H1 (cell line): Measurements from ENCODE around the gene PDP2. TPM values are rescaled to one million over a fixed set of nuclear protein-coding genes. Genes with fewer than 3 reads are reported as not detected.
"Not testable (repeated sequence)": the region's sequence is repeated elsewhere in the genome, so short reads cannot be mapped to it uniquely, and the experiment has no call there.

Experiments used
- CTCF ChIA-PET: fragments of 300-600 bp; sonication (Branson Sonifier 250); formaldehyde crosslinking; loops from one replicate; lab custom pipeline; 2021; ENCODE audit not compliant: partially characterized antibody; lab: Charles Lee
- POLR2A ChIA-PET: fragments of 300-600 bp; sonication (Branson Sonifier 250); formaldehyde crosslinking; loops from one replicate; lab custom pipeline; 2021; ENCODE audit warnings: inconsistent platforms; ENCODE audit not compliant: partially characterized antibody; lab: Charles Lee
- DNase-seq, 2 experiments: peaks; one replicate each; pipeline versions ENCODE4 v3.0.0 to v3.0.0-alpha.2; 2010 to 2022; ENCODE audit warnings: low spot score in 2 of 2, low read depth in 1 of 2, mixed read lengths in 1 of 2
- FAIRE-seq: peaks from 2 replicates; lab custom pipeline; 2011; peaks lifted over from hg19 to GRCh38; lab: Jason Lieb, UNC
- H2AFZ ChIP-seq: 2 replicates; pipeline ENCODE4 v1.8.1; 2012; ENCODE audit warnings: low read length, inconsistent platforms
- H2AK5ac ChIP-seq: 2 replicates; pipeline ENCODE4 v1.6.1; 2013; ENCODE audit warnings: low read depth, low read length
- H2BK120ac ChIP-seq: replicated peaks from 2 replicates; pipeline ENCODE3; 2013; ENCODE audit warnings: low read depth, low read length, inconsistent platforms
- H2BK12ac ChIP-seq: 2 replicates; pipeline ENCODE4 v1.6.1; 2013; ENCODE audit warnings: low read depth, low read length
- H2BK15ac ChIP-seq: 2 replicates; pipeline ENCODE4 v1.6.1; 2013; ENCODE audit warnings: low read length
- H2BK20ac ChIP-seq: 2 replicates; pipeline ENCODE4 v1.6.1; 2013; ENCODE audit warnings: low read length
- H2BK5ac ChIP-seq: 2 replicates; pipeline ENCODE4 v1.6.1; 2013; ENCODE audit warnings: low read depth, low read length
- H3K14ac ChIP-seq: 2 replicates; pipeline ENCODE4 v1.6.1; 2013; ENCODE audit warnings: inconsistent platforms; ENCODE audit not compliant: insufficient read length
- H3K18ac ChIP-seq: 2 replicates; pipeline ENCODE4 v1.6.1; 2013; ENCODE audit warnings: low read length; ENCODE audit errors: extremely low read depth
- H3K23ac ChIP-seq: 2 replicates; pipeline ENCODE4 v1.6.1; 2013; ENCODE audit warnings: inconsistent platforms; ENCODE audit not compliant: insufficient read length
- H3K23me2 ChIP-seq: 2 replicates; pipeline ENCODE4 v1.6.1; 2013; ENCODE audit warnings: low read depth, low read length
- H3K27ac ChIP-seq: 2 replicates; pipeline ENCODE4 v1.6.1; 2011; ENCODE audit warnings: low read depth, low read length, inconsistent platforms
- H3K27me3 ChIP-seq, 4 experiments: replicated peaks in 1 of 4; 1 replicate in 1 of 4; 2 replicates in 3 of 4; pipeline versions ENCODE4 v1.6.1 to v1.8.1; 2011 to 2013; ENCODE audit warnings: low read length in 3 of 4, mild to moderate bottlenecking in 3 of 4, inconsistent platforms in 2 of 4, mixed read lengths in 2 of 4, moderate library complexity in 1 of 4; ENCODE audit not compliant: control insufficient read depth in 3 of 4, insufficient read depth in 3 of 4; ENCODE audit errors: extremely low read depth in 1 of 4
- H3K36me3 ChIP-seq, 4 experiments: 2 replicates each; pipeline versions ENCODE4 v1.6.1 to v1.8.1; 2011 to 2013; ENCODE audit warnings: mild to moderate bottlenecking in 4 of 4, low read length in 3 of 4, moderate library complexity in 2 of 4, control low read depth in 1 of 4, inconsistent platforms in 1 of 4; ENCODE audit not compliant: insufficient read depth in 4 of 4, control insufficient read depth in 2 of 4
- H3K4ac ChIP-seq: replicated peaks from 2 replicates; pipeline ENCODE3; 2013; ENCODE audit warnings: low read length, low read depth, mixed read lengths, inconsistent platforms; ENCODE audit not compliant: insufficient read length
- H3K4me1 ChIP-seq, 4 experiments: replicated peaks in 1 of 4; 1 replicate in 1 of 4; 2 replicates in 3 of 4; pipeline versions ENCODE4 v1.6.1 to v1.8.1; 2011 to 2013; ENCODE audit warnings: low read length in 3 of 4, inconsistent platforms in 2 of 4, mixed read lengths in 1 of 4; ENCODE audit not compliant: insufficient read depth in 4 of 4, control insufficient read depth in 3 of 4
- H3K4me2 ChIP-seq, 2 experiments: 2 replicates each; pipeline versions ENCODE4 v1.6.1 to v1.8.1; 2011 to 2013; ENCODE audit warnings: low read depth in 2 of 2, low read length in 2 of 2, control low read depth in 1 of 2, inconsistent platforms in 1 of 2, mild to moderate bottlenecking in 1 of 2; ENCODE audit not compliant: insufficient read depth in 1 of 2
- H3K4me3 ChIP-seq, 4 experiments: fragments of 200-600, 300-600 bp in 1 of 4; sonication (generic), shearing (Covaris generic), sonication (Bioruptor Twin) in 1 of 4; 2 replicates each; pipeline versions ENCODE4 v1.5.1 to v1.8.1; 2011 to 2016; ENCODE audit warnings: low read length in 4 of 4, low read depth in 3 of 4, control low read depth in 2 of 4, inconsistent platforms in 2 of 4, mild to moderate bottlenecking in 2 of 4, mixed read lengths in 1 of 4, moderate library complexity in 1 of 4; ENCODE audit not compliant: insufficient read depth in 2 of 4; ENCODE audit errors: extremely low read depth in 1 of 4
- H3K56ac ChIP-seq: replicated peaks from 2 replicates; pipeline ENCODE3; 2013; ENCODE audit warnings: low read depth, mild to moderate bottlenecking, mixed read lengths, low read length, inconsistent platforms; ENCODE audit not compliant: insufficient read length
- H3K79me1 ChIP-seq: 2 replicates; pipeline ENCODE4 v1.6.1; 2013; ENCODE audit warnings: low read depth, low read length, control low read depth
- H3K79me2 ChIP-seq, 2 experiments: 2 replicates each; pipeline versions ENCODE4 v1.6.1 to v1.8.1; 2012 to 2013; ENCODE audit warnings: low read length in 2 of 2, mild to moderate bottlenecking in 2 of 2, inconsistent platforms in 1 of 2; ENCODE audit not compliant: insufficient read depth in 2 of 2, control insufficient read depth in 1 of 2
- H3K9ac ChIP-seq, 4 experiments: replicated peaks in 1 of 4; 1 replicate in 1 of 4; 2 replicates in 3 of 4; pipeline versions ENCODE4 v1.6.1 to v1.8.1; 2011 to 2013; ENCODE audit warnings: low read depth in 3 of 4, low read length in 3 of 4, control low read depth in 2 of 4, mild to moderate bottlenecking in 2 of 4, moderate library complexity in 2 of 4, inconsistent platforms in 1 of 4; ENCODE audit errors: extremely low read depth in 1 of 4
- H3K9me3 ChIP-seq, 2 experiments: 2 replicates each; pipeline versions ENCODE4 v1.6.1 to v1.8.1; 2012 to 2013; ENCODE audit warnings: mild to moderate bottlenecking in 2 of 2, moderate library complexity in 2 of 2, control low read depth in 1 of 2, inconsistent platforms in 1 of 2, low read depth in 1 of 2, low read length in 1 of 2, mixed read lengths in 1 of 2; ENCODE audit not compliant: insufficient read depth in 2 of 2
- H4K20me1 ChIP-seq, 2 experiments: replicated peaks in 1 of 2; 2 replicates each; pipeline versions ENCODE3 to v1.8.1; 2011 to 2013; ENCODE audit warnings: inconsistent platforms in 2 of 2, low read length in 2 of 2, mild to moderate bottlenecking in 1 of 2; ENCODE audit not compliant: insufficient read depth in 2 of 2, control insufficient read depth in 1 of 2
- H4K5ac ChIP-seq: 2 replicates; pipeline ENCODE4 v1.6.1; 2013; ENCODE audit warnings: low read length, low read depth, mixed read lengths, inconsistent platforms; ENCODE audit not compliant: insufficient read length
- H4K8ac ChIP-seq: 2 replicates; pipeline ENCODE4 v1.8.0; 2013; ENCODE audit warnings: mild to moderate bottlenecking, moderate library complexity, low read length, inconsistent platforms; ENCODE audit not compliant: insufficient read depth; ENCODE audit errors: extremely low read depth
- H4K91ac ChIP-seq: replicated peaks from 2 replicates; pipeline ENCODE3; 2013; ENCODE audit warnings: low read length, mixed read lengths, inconsistent platforms; ENCODE audit not compliant: insufficient read length
- SIRT6 ChIP-seq: IDR thresholded peaks from one replicate; pipeline ENCODE4 v1.7.1; 2012; ENCODE audit warnings: low read length, inconsistent platforms
- WGBS, 2 experiments: shearing (Covaris generic) in 1 of 2; methylation state at CpG; one replicate each; pipeline versions ENCODE4 v1.1.6 to v1.1.7; 2013 to 2015; ENCODE audit warnings: low lambda C conversion rate in 2 of 2, mixed read lengths in 2 of 2, inconsistent platforms in 1 of 2, low coverage in 1 of 2, missing lambda C conversion rate in 1 of 2; ENCODE audit not compliant: insufficient replicate concordance in 2 of 2, insufficient coverage in 1 of 2, insufficient read length in 1 of 2; ENCODE audit errors: extremely low coverage in 1 of 2, missing lambda C conversion rate in 1 of 2; 5-methylcytosine and 5-hydroxymethylcytosine counted together
- polyA plus RNA-seq, 7 experiments: library from polyadenylated mRNA; depleted of rRNA in 3 of 7; stranded (reverse) in 5 of 7; unstranded in 2 of 7; fragments of >200 nt in 5 of 7; fragments of 200-250 nt in 2 of 7; gene quantifications; 1 replicate in 5 of 7; 2 replicates in 1 of 7; 4 replicates in 1 of 7; pipeline versions ENCODE4 v1.2.1 to v1.2.3, GENCODE V29; 2011 to 2013; ENCODE audit warnings: missing spikeins in 2 of 7, mixed read lengths in 2 of 7
- total RNA-seq: library from RNA; stranded (reverse); fragmentation: NEBNext Ultra II Directional; extraction: Animal tissue kit (Norgen Biotek cat#: 25700); gene quantifications from 2 replicates; pipeline ENCODE4 v1.2.1, GENCODE V29; 2021

The PDP2 gene
- total and polyA plus RNA-seq, 2 of the 8 experiments (the other 6 are each of a cell fraction or from before 2014, with no cell fraction given) = 11.7 to 36.5 TPM

DNA sequence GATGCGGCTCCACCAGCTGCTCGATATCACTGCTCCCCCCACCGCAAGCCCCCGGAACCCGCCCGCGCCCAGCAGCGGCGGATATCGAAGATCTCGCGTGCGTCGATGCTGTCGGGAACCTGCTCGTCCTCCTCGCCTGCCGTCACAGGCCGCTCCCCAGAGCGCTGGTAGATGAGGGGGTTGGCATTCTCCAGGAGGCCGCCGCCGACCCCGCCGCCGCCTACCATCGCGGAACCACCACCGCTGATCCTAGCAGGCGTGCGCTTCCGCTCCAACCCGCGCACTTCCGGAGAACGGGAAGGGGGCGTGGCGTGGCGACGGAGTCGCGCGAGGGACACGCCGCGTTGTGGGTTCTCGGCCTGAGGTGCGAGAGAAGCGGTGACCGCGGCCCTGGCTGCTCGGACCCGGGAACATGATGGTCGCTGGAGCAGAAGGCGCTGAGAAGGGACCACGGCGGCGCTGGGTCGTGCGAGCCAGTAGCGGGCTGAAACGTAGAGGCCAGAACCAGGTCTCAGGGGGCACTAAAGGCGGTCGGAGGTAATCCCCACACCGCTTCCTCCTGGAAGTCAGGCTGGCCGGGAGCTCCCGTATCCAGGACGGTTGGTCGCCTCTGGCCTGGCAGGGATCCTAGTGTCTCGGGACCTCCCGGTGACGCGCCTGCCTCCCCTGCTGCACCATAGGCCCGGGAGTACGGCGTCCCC, 54.0 kb downstream of the PDP2 start, which contains the start of gene CIAO2B (continued):
- no peak for TF ChIP-seq SIRT6
- TF ChIP-seq, all 59 proteins: peak for 17

DNA sequence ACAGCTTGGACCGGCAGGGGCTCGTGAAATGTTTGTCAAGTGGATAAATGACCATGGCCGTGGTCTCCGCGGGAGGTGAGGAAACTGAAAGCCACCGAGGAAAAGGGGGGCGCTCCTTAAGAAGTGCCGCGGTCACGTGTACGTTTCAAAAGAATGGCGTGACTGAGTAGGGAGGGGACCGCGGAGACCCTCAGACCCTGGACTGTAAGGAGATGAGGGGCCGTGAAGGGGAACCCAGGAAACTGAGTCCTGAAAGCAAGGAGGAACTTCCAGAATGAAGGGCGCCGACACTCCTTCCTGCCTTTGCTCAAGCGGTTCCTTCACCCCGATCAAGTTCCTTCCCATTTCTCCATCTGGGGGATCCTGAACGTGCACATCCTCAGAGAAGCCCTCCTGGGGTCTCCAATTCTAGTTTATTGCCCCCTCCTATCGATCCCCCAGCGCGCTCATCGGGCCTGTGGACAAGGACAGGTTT, 54.6 kb downstream of the PDP2 start:
- H2BK20ac ChIP-seq, H3K23ac ChIP-seq, H3K79me1 ChIP-seq, H2BK120ac ChIP-seq, H3K79me2 ChIP-seq, H3K9me3 ChIP-seq, H3K36me3 ChIP-seq, H3K27ac ChIP-seq, H4K20me1 ChIP-seq, H2BK5ac ChIP-seq, H3K27me3 ChIP-seq, H4K5ac ChIP-seq, H4K8ac ChIP-seq, H2BK15ac ChIP-seq, H3K56ac ChIP-seq, H2AK5ac ChIP-seq, DNase-seq, FAIRE-seq, H3K4me1 ChIP-seq, H3K14ac ChIP-seq: not testable (repeated sequence)
- Histone ChIP-seq H3K9ac (peak overlapping the region; percentile 42 to 78 (median 60)), H2BK12ac (0 out of 2 replicates have a peak overlapping the region, but pooled peaks have one; percentile 84), H2AFZ (peak overlapping the region; percentile 77; the same call in 1 of the 2 replicates), H3K4me2 (peak overlapping the region; percentile 89 to 99), H3K23me2 (peaks cover 15% of the 10 kb centered on the region; the same call in 1 of the 2 replicates), H4K91ac (peak overlapping the region; percentile 60), H3K4ac (peak overlapping the region; percentile 91), H3K4me3 (peak overlapping the region; percentile 79 to 92 (median 90)), H3K18ac (peak overlapping the region; percentile 95; the same call in 1 of the 2 replicates)
- POLR2A ChIA-PET = interaction anchor here (0.5 to 1.8 kb wide), 2 partner anchors 55 to 178 kb away, joined by 3 to 5 read pairs; partner anchors contain the start of gene PDP2
- WGBS, 2 experiments = 8% methylated on average over 17 of the region's 24 CpGs; no CpG with 5 or more reads in 1 of the 2 experiments
- CTCF ChIA-PET = interaction anchor here (2.9 to 5.5 kb wide), 3 partner anchors 25 to 37 kb away, joined by 10 to 44 read pairs (median 13); no protein-coding TSS in a partner anchor
